Posterior vena cava (tissue), 2 donors: ENCODE measurements around the gene TMEM14A. TPM values are rescaled to one million over a fixed set of nuclear protein-coding genes. Genes with fewer than 3 reads are reported as not detected.

Source experiments
- DNase-seq: peaks from one replicate; pipeline ENCODE4 v3.0.0-alpha.2; 2020; ENCODE audit warnings: low spot score
- intact Hi-C, 2 donors: fragments of 100-400 bp; cut with DNase I; formaldehyde crosslinking; loops; one replicate each; pipeline versions ENCODE4 v1.14.1 to v1.14.2; 2022 to 2023
- long read RNA-seq, 2 donors: library from polyadenylated mRNA; unstranded; transcript quantifications; one replicate each; pipeline ENCODE4 v2.0.0, GENCODE V29; 2020 to 2021
- total RNA-seq, 2 donors: library from RNA; stranded (reverse); fragmentation: NEBNext Ultra II Directional; extraction: Animal tissue kit (Norgen Biotek cat#: 25700); gene quantifications; one replicate each; pipeline ENCODE4 v1.2.1, GENCODE V29; 2021
- donor health status: DM: yes; HTN: yes; CAD: no.
- donor health status: DM: yes; HTN: yes; CAD: no.

Gene TMEM14A, protein sequence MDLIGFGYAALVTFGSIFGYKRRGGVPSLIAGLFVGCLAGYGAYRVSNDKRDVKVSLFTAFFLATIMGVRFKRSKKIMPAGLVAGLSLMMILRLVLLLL
- total RNA-seq: 10 to 100 TPM; 17.9 to 25.2 TPM
- long read RNA-seq, donor 1, transcript TMEM14A-201 (5 exons, 992 nt): major isoform, 17 of 18 reads
- long read RNA-seq, donor 1, partial matches to known transcripts: 0 of 18 reads
- long read RNA-seq, donor 1, other reads (novel, unspliced or antisense): 1 of 18 reads
- long read RNA-seq, donor 2, transcript TMEM14A-201 (5 exons, 992 nt): major isoform, 26 of 34 reads
- long read RNA-seq, donor 2, partial matches to known transcripts: 3 of 34 reads
- long read RNA-seq, donor 2, other reads (novel, unspliced or antisense): 5 of 34 reads

GRCh38 chr6:52670502-52671409, at the start of gene TMEM14A:
Gene TMEM14A, plus strand, starts transcription at chr6:52671113. Its CDS starts 5,990 bp downstream, at chr6:52677103.
- intact Hi-C loops: no loop called here
- DNase-seq: peak; percentile 99

DNA sequence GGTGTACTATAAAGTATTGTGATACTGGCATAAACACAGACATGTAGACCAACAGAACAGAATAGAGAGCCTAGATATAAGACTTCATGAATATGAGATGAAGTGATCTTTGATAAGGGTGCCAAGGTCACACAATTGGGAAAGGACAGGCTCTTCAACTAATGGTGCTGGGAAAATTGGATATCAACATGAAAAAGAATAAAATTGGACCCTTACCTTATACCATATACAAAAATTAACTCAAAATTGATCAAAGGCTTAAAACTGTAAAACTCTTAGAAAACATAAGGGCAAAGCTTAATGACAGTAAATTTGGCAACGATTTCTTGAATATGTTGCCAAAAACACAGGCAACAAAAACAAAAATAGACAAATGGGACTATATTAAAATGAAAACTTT, 49.3 kb upstream of the TMEM14A start:
- DNase-seq: no peak
- intact Hi-C loops: no loop called here

- intact Hi-C loops: no loop called here
- DNase-seq: no peak
Measured at GRCh38 chr6:52622810-52623209, 48.1 kb upstream of the TMEM14A start.

- no peak for DNase-seq
- intact Hi-C loops: no loop called here
Measured at GRCh38 chr6:52632011-52632410, 38.9 kb upstream of the TMEM14A start.

DNA sequence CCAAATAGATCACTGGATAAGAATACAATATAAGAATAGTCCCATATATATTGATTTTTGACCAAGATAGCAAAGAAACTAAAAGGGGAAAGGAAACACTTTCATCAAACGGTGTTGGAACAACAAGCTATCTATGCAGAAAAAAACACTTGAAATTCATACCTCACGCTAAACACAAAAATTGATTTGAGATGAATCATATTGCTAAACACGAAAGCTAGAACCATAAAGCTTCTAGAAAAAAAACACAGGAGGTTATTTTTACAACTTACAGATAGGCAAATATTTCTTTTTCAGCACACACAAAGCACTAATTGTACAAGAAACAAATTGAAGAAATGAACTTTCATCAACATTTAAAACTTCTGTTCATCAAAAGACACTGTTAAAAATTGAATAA, 36.7 kb upstream of the TMEM14A start:
- intact Hi-C loops: no loop called here
- DNase-seq: no peak

DNA sequence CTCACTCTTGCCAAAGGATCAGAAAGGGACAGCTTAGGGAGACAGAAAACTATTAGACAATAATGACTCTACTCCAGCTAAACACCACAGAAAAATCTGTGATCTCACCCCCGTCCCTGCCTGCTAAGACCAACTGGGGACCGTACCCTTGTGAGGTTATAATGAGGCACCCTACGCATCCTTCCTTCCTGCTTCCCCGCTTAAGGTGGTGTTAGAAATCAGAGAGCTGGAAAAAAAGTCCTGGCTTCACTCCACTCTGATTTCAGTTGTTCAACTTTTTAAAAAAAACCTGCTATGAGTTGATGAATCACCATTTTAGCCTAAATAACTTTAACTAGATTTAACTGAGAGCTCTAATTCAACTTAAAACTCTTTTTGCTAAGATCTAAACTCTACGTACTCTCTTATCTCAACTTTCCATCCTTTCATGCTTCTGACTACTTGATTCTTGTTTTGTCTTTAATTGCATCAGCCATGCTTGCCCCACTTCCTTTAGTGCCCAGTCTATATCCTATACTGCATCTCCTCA, 35.8 kb upstream of the TMEM14A start:
- intact Hi-C loops: loop anchor here in 1 of 2 donors (5.0 kb wide), 1 partner anchor 722 kb away; no protein-coding TSS in a partner anchor
- DNase-seq: no peak

DNA sequence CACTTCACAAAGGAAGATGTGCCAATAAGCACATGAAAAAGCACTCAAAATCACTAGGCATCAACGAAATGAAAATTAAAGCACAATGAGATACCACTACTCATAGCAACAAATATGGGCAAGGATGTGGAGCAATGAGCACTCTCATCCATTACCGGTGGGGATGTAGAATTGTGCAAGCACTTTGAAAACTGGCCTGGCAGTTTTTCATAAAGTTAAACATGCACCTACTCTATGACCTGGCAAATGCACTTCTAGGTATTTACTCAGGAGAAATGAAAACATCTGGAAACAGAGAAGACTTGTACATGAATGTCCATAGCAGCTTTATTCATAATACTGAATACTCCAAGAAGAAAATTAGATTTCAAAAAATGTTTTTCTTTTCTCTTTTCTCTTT, 34.1 kb upstream of the TMEM14A start:
- intact Hi-C loops: loop anchor here in 1 of 2 donors (5.0 kb wide), 1 partner anchor 720 kb away; no protein-coding TSS in a partner anchor
- DNase-seq: no peak

DNA sequence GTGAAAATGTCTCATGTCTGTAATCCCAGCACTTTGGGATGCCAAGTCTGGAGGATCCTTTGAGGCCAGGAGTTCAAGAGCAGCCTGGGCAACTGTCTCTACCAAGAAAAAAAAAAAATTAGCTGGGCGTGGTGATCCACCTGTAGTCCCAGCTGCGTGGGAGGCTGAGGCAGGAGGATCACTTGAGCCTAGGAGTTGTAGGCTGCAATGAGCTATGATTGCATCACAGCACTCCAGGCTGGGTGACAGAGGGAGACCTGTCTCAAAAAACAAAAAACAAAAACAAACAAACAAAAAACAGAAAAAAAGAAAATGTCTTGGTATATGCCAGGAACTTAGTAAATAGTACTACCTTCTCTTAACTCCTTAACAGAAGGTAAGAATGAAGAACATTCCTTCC, 31.4 kb upstream of the TMEM14A start:
- intact Hi-C loops: loop anchor here in 1 of 2 donors (5.0 kb wide), 1 partner anchor 718 kb away; no protein-coding TSS in a partner anchor
- DNase-seq: no peak

DNA sequence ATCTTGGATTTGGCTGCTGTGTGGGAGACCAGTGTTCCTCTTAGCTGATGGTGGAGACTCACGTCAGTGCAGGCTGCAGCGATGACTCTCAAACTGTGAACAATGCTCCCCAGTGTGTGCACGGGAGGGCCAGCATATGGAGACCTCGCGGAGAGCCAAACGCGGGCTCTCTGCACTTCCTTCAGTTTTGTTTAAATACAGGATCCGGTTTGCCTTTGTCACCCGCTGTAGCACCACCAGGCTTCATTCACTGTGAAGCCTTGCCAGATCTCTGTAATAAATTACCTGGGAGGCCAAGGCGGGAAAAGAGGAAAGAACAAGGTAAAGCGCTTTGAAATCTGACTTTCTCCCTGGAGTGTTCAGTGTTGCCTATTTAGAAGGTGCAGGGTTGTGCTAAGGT, 30.7 kb upstream of the TMEM14A start:
- DNase-seq: no peak
- intact Hi-C loops: no loop called here

- DNase-seq: no peak
- intact Hi-C loops: no loop called here
Measured at GRCh38 chr6:52640916-52641315, 30.0 kb upstream of the TMEM14A start.

DNA sequence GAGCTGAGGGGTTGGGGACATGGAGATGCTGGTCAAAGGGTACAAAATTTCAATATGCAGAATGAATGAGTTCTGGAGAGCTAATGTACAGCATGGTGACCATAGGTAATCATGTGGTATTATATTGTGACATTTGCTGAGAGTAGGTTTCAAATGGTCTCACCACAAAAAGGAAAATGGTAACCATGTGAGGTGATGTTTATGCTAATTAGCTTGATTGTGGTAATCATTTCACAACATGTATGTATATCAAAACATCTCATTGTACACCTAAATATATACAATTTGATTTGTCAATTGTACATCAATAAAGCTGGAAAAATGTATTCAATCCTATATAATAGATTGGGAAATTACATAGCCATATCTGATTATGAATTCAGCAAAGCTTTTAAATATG, 29.5 kb upstream of the TMEM14A start:
- intact Hi-C loops: no loop called here
- no peak for DNase-seq

- no peak for DNase-seq
- intact Hi-C loops: no loop called here
Measured at GRCh38 chr6:52641826-52642225, 29.1 kb upstream of the TMEM14A start.

GRCh38 chr6:52642368-52642767, 28.5 kb upstream of the TMEM14A start:
- intact Hi-C loops: no loop called here
- DNase-seq: no peak

DNA sequence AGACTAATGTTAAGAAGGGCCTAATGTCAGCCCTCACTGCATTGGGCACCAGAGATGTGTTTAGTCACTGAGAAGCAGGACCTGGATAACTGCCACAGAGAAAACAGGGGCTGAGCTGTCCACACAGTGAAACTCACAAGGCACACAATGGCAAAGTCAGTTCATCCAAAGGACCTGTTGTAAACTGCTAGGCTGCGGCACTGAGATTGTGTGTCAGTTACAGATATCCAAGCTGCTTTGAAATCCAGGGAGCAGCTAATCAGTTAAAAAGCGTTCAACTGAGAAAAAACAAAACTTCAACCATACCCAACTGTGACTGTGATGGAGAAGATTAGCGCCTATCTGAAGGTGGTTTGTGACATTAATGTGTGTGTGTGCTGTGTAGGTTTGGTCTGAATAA, 27.8 kb upstream of the TMEM14A start:
- no peak for DNase-seq
- intact Hi-C loops: no loop called here

GRCh38 chr6:52644253-52644652, 26.7 kb upstream of the TMEM14A start:
- intact Hi-C loops: no loop called here
- DNase-seq: no peak

DNA sequence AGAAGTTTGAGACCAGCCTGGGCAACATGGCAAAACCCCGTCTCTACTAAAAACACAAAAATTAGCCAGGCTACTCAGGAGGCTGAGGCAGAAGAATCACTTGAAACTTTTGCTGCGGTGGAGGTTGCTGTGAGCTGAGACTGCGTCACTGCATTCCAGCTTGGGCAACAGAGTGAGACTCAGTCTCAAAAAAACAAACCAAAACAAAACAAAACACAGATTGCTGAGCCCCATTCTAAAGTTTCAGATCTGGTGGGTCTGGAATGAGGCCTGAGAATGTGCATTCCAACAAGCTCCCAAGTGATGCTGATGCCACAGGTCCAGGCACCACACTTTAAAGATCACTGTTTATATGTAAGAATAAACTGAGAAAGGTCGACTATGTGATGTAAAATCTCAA, 24.9 kb upstream of the TMEM14A start:
- no peak for DNase-seq

GRCh38 chr6:52647199-52647598, 23.7 kb upstream of the TMEM14A start:
- no peak for DNase-seq
- intact Hi-C loops: loop anchor here in 1 of 2 donors (5.0 kb wide), 1 partner anchor 35 kb away; no protein-coding TSS in a partner anchor

More for the DNA sequence above, 24.9 kb upstream of the TMEM14A start:
- intact Hi-C loops: loop anchor here in 1 of 2 donors (5.0 kb wide), 1 partner anchor 34 kb away; no protein-coding TSS in a partner anchor

GRCh38 chr6:52649536-52650160, 21.3 kb upstream of the TMEM14A start:
- DNase-seq: no peak
- intact Hi-C loops: loop anchor here in 1 of 2 donors (5.0 kb wide), 1 partner anchor 37 kb away; no protein-coding TSS in a partner anchor

- intact Hi-C loops: no loop called here
- DNase-seq: no peak
Measured at GRCh38 chr6:52650941-52651340, 20.0 kb upstream of the TMEM14A start.
